ES-I3 (cell line): ENCODE results near the gene HTT.

Experiments used
- H3K36me3 ChIP-seq: 2 replicates; pipeline ENCODE4 v1.6.1; 2013; ENCODE audit warnings: mild to moderate bottlenecking, low read length, control low read depth, moderate library complexity; ENCODE audit not compliant: insufficient read depth
- H3K4me1 ChIP-seq: 2 replicates; pipeline ENCODE4 v1.6.1; 2013; ENCODE audit warnings: mild to moderate bottlenecking, control low read depth, low read length; ENCODE audit not compliant: insufficient read depth
- H3K9ac ChIP-seq: 2 replicates; pipeline ENCODE4 v1.6.1; 2013; ENCODE audit warnings: low read depth, mild to moderate bottlenecking, low read length, moderate library complexity
- H3K9me3 ChIP-seq: 2 replicates; pipeline ENCODE4 v1.6.1; 2013; ENCODE audit warnings: mild to moderate bottlenecking, low read length, moderate library complexity; ENCODE audit not compliant: control insufficient read depth, insufficient read depth

The HTT gene

GRCh38 chr4:3114377-3114776 is 39.9 kb downstream of the HTT start:
- H3K36me3 ChIP-seq: peaks cover 30% of the 10 kb centered on the region
- H3K9ac ChIP-seq: no peak overlapping the region
- 0 out of 2 replicates have a peak, but pooled peaks cover 4% of the 10 kb centered on the region for H3K9me3 ChIP-seq
- no peaks in the 10 kb centered on the region for H3K4me1 ChIP-seq

- Histone ChIP-seq H3K4me1 (no peaks in the 10 kb centered on the region), H3K9me3 (0 out of 2 replicates have a peak, but pooled peaks cover 4% of the 10 kb centered on the region), H3K36me3 (peaks cover 30% of the 10 kb centered on the region), H3K9ac (no peak overlapping the region)
These were observed 41.3 kb downstream of the HTT start for GRCh38 chr4:3115637-3116270.

- Histone ChIP-seq H3K36me3 (peaks cover 32% of the 10 kb centered on the region), H3K9me3 (0 out of 2 replicates have a peak, but pooled peaks cover 4% of the 10 kb centered on the region), H3K9ac (no peak overlapping the region), H3K4me1 (no peaks in the 10 kb centered on the region)
These were observed 42.5 kb downstream of the HTT start for GRCh38 chr4:3116955-3117354.

GRCh38 chr4:3118312-3118711 is 43.8 kb downstream of the HTT start:
- Histone ChIP-seq H3K4me1 (no peaks in the 10 kb centered on the region), H3K9me3 (no peaks in the 10 kb centered on the region), H3K9ac (no peak overlapping the region), H3K36me3 (peaks cover 26% of the 10 kb centered on the region)

- H3K4me1 ChIP-seq: no peaks in the 10 kb centered on the region
- no peak overlapping the region for H3K9ac ChIP-seq
- H3K9me3 ChIP-seq: no peaks in the 10 kb centered on the region
- H3K36me3 ChIP-seq: peaks cover 26% of the 10 kb centered on the region
These were observed 45.0 kb downstream of the HTT start for GRCh38 chr4:3119464-3119863.

GRCh38 chr4:3121110-3121509 is 46.6 kb downstream of the HTT start:
- Histone ChIP-seq H3K4me1 (no peaks in the 10 kb centered on the region), H3K9ac (no peak overlapping the region), H3K9me3 (no peaks in the 10 kb centered on the region), H3K36me3 (peaks cover 18% of the 10 kb centered on the region)

- peaks cover 14% of the 10 kb centered on the region for H3K36me3 ChIP-seq
- no peak overlapping the region for H3K9ac ChIP-seq
- H3K4me1 ChIP-seq: no peaks in the 10 kb centered on the region
- H3K9me3 ChIP-seq: no peaks in the 10 kb centered on the region
These were observed 47.1 kb downstream of the HTT start for GRCh38 chr4:3121596-3121995.

- Histone ChIP-seq H3K36me3 (peaks cover 16% of the 10 kb centered on the region), H3K4me1 (no peaks in the 10 kb centered on the region), H3K9ac (no peak overlapping the region)
These were observed 47.6 kb downstream of the HTT start for GRCh38 chr4:3122081-3122563.

GRCh38 chr4:3123181-3123671 is 48.7 kb downstream of the HTT start:
- Histone ChIP-seq H3K4me1 (no peaks in the 10 kb centered on the region), H3K9ac (no peak overlapping the region), H3K36me3 (peaks cover 18% of the 10 kb centered on the region), H3K9me3 (no peaks in the 10 kb centered on the region)

More at GRCh38 chr4:3122081-3122563, 47.6 kb downstream of the HTT start:
- no peaks in the 10 kb centered on the region for H3K9me3 ChIP-seq

GRCh38 chr4:3124070-3124767 is 49.7 kb downstream of the HTT start:
- no peaks in the 10 kb centered on the region for H3K4me1 ChIP-seq
- H3K36me3 ChIP-seq: peaks cover 19% of the 10 kb centered on the region
- H3K9me3 ChIP-seq: no peaks in the 10 kb centered on the region
- H3K9ac ChIP-seq: no peak overlapping the region

GRCh38 chr4:3127112-3127511 is 52.6 kb downstream of the HTT start:
- H3K9me3 ChIP-seq: no peaks in the 10 kb centered on the region
- no peak overlapping the region for H3K9ac ChIP-seq
- H3K4me1 ChIP-seq: no peaks in the 10 kb centered on the region
- peaks cover 18% of the 10 kb centered on the region for H3K36me3 ChIP-seq

- H3K9ac ChIP-seq: no peak overlapping the region
- no peaks in the 10 kb centered on the region for H3K9me3 ChIP-seq
- H3K36me3 ChIP-seq: peaks cover 24% of the 10 kb centered on the region
- no peaks in the 10 kb centered on the region for H3K4me1 ChIP-seq
These were observed 53.6 kb downstream of the HTT start for GRCh38 chr4:3128058-3128457.

- Histone ChIP-seq H3K4me1 (no peaks in the 10 kb centered on the region), H3K36me3 (peaks cover 33% of the 10 kb centered on the region), H3K9me3 (no peaks in the 10 kb centered on the region), H3K9ac (no peak overlapping the region)
These were observed 54.5 kb downstream of the HTT start for GRCh38 chr4:3128976-3129375.

GRCh38 chr4:3130201-3130600 is 55.7 kb downstream of the HTT start:
- no peaks in the 10 kb centered on the region for H3K9me3 ChIP-seq
- no peak overlapping the region for H3K9ac ChIP-seq
- no peaks in the 10 kb centered on the region for H3K4me1 ChIP-seq
- peaks cover 38% of the 10 kb centered on the region for H3K36me3 ChIP-seq

GRCh38 chr4:3130826-3131225 is 56.3 kb downstream of the HTT start:
- Histone ChIP-seq H3K9me3 (no peaks in the 10 kb centered on the region), H3K9ac (no peak overlapping the region), H3K4me1 (no peaks in the 10 kb centered on the region), H3K36me3 (peaks cover 44% of the 10 kb centered on the region)
